Measurements from ENCODE around the gene ZBTB3.

The ZBTB3 gene

GRCh38 chr11:62725646-62726045 is 28.3 kb downstream of the ZBTB3 start:
- ChIA-PET POLR2A (interaction anchor here (2.5 kb wide), 1 partner anchor 20 kb away, joined by 15 read pairs; no protein-coding TSS in a partner anchor), CTCF (interaction anchor here (1.7 kb wide), 1 partner anchor 61 kb away, joined by 5 read pairs; no protein-coding TSS in a partner anchor)
- no peak for TF ChIP-seq CTCF (IDR thresholded peaks at IDR 0.05; ENCODE audit: insufficient read depth, low read length, missing control alignments)
- no peak for DNase-seq (ENCODE audit: low read depth, low spot score)
- peak overlapping the region; percentile 94 for H3K4me3 ChIP-seq (ENCODE audit: low read depth, low read length)

GRCh38 chr11:62724171-62724570 is 29.8 kb downstream of the ZBTB3 start:
- ChIA-PET CTCF (interaction anchor here (0.7 to 1.6 kb wide), 4 partner anchors 8 to 329 kb away, joined by 3 to 5 read pairs (median 4); no protein-coding TSS in a partner anchor), POLR2A (interaction anchor here (0.9 to 1.2 kb wide), 3 partner anchors 16 to 117 kb away, joined by 3 to 5 read pairs (median 3); partner anchors contain the start of gene ZBTB3)
- TF ChIP-seq CTCF (IDR thresholded peaks at IDR 0.05; ENCODE audit: insufficient read depth, low read length, missing control alignments): no peak
- H3K4me3 ChIP-seq (ENCODE audit: low read depth, low read length): peak overlapping the region; percentile 23
- no peak for DNase-seq (ENCODE audit: low read depth, low spot score)

GRCh38 chr11:62721994-62722393 is 32.0 kb downstream of the ZBTB3 start:
- POLR2A ChIA-PET: no interaction called here
- TF ChIP-seq CTCF (IDR thresholded peaks at IDR 0.05; ENCODE audit: insufficient read depth, low read length, missing control alignments): no peak
- no peak overlapping the region for H3K4me3 ChIP-seq (ENCODE audit: low read depth, low read length)
- CTCF ChIA-PET: interaction anchor here (0.8 to 1.0 kb wide), 2 partner anchors 41 to 42 kb away, joined by 3 to 4 read pairs; no protein-coding TSS in a partner anchor
- DNase-seq (ENCODE audit: low read depth, low spot score): no peak

- ChIA-PET POLR2A (interaction anchor here (1.1 kb wide), 1 partner anchor 29 kb away, joined by 3 read pairs; no protein-coding TSS in a partner anchor), CTCF (interaction anchor here (1.8 kb wide), 1 partner anchor 9 kb away, joined by 4 read pairs; no protein-coding TSS in a partner anchor)
- no peak overlapping the region for H3K4me3 ChIP-seq (ENCODE audit: low read depth, low read length)
- TF ChIP-seq CTCF (IDR thresholded peaks at IDR 0.05; ENCODE audit: insufficient read depth, low read length, missing control alignments): no peak
- no peak for DNase-seq (ENCODE audit: low read depth, low spot score)
Measured at GRCh38 chr11:62719302-62719978, 34.5 kb downstream of the ZBTB3 start.

GRCh38 chr11:62716816-62717215 is 37.1 kb downstream of the ZBTB3 start:
- CTCF ChIA-PET: interaction anchor here (1.0 to 1.5 kb wide), 4 partner anchors 9 to 337 kb away, joined by 3 to 5 read pairs (median 3); partner anchors contain the start of gene TMEM179B
- POLR2A ChIA-PET: interaction anchor here (1.4 kb wide), 1 partner anchor 11 kb away, joined by 7 read pairs; the partner anchor contains the start of genes HNRNPUL2 and TTC9C

More at GRCh38 chr11:62716816-62717215, 37.1 kb downstream of the ZBTB3 start:
- no peak overlapping the region for H3K4me3 ChIP-seq (ENCODE audit: low read depth, low read length)
- DNase-seq (ENCODE audit: low read depth, low spot score): no peak
- no peak for TF ChIP-seq CTCF (IDR thresholded peaks at IDR 0.05; ENCODE audit: insufficient read depth, low read length, missing control alignments)

Data from AG04449 (cell line).